WTC11 (cell line): ENCODE measurements around the gene GPD1L. TPM values are rescaled to one million over a fixed set of nuclear protein-coding genes. Genes with fewer than 3 reads are reported as not detected.

ENCODE experiments used
- ATAC-seq: fragments of 200-7000 bp; cut with Tn5 transposase; 2 replicates; pipeline ENCODE4 v1.10.0; 2021; ENCODE audit warnings: mild to moderate bottlenecking, moderate library complexity
- CTCF ChIA-PET: fragments of 300-600 bp; sonication (Branson Sonifier 250); formaldehyde crosslinking; loops from one replicate; lab custom pipeline; 2021; ENCODE audit warnings: antibody characterized with exemption; lab: Charles Lee
- POLR2A ChIA-PET: fragments of 350-600 bp; sonication (Branson Sonifier 250); formaldehyde crosslinking; loops from one replicate; lab custom pipeline; 2021; ENCODE audit warnings: antibody characterized with exemption; lab: Charles Lee
- DNase-seq: peaks from one replicate; pipeline ENCODE4 v3.0.0; 2021; ENCODE audit warnings: low spot score
- H3K27ac Mint-ChIP-seq: 2 replicates; pipeline ENCODE4 v1.8.0; 2021; ENCODE audit warnings: mixed read lengths
- H3K27me3 Mint-ChIP-seq: 2 replicates; pipeline ENCODE4 v1.8.0; 2021; ENCODE audit warnings: low read depth, mild to moderate bottlenecking, moderate library complexity, mixed read lengths
- H3K36me3 Mint-ChIP-seq: 2 replicates; pipeline ENCODE4 v1.8.0; 2021; ENCODE audit warnings: mixed read lengths
- H3K4me1 Mint-ChIP-seq: 2 replicates; pipeline ENCODE4 v1.8.0; 2022; ENCODE audit warnings: mixed read lengths
- H3K4me3 Mint-ChIP-seq: 2 replicates; pipeline ENCODE4 v1.8.0; 2021; ENCODE audit warnings: mild to moderate bottlenecking, moderate library complexity, mixed read lengths
- H3K9me3 Mint-ChIP-seq: 2 replicates; pipeline ENCODE4 v1.8.0; 2021; ENCODE audit warnings: mixed read lengths
- ATF1 ChIP-seq: sonication (generic); formaldehyde crosslinking; IDR thresholded peaks from 2 replicates; pipeline ENCODE4 v1.8.1; 2023; ENCODE audit warnings: mild to moderate bottlenecking, moderate library complexity, missing genetic modification reagents
- CBFB ChIP-seq: sonication (generic); formaldehyde crosslinking; IDR thresholded peaks from 2 replicates; pipeline ENCODE4 v1.8.1; 2022; ENCODE audit warnings: mild to moderate bottlenecking, low read depth, missing genetic modification reagents
- E2F5 ChIP-seq: sonication (generic); formaldehyde crosslinking; IDR thresholded peaks from 2 replicates; pipeline ENCODE4 v1.8.1; 2022; ENCODE audit warnings: mild to moderate bottlenecking, moderate library complexity, missing genetic modification reagents
- EMX1 ChIP-seq: fragments of 250-450 bp; sonication (Bioruptor Pico); IDR thresholded peaks from 2 replicates; pipeline ENCODE4 v1.8.0; 2021; ENCODE audit warnings: mild to moderate bottlenecking
- FOXP1 ChIP-seq: sonication (generic); formaldehyde crosslinking; IDR thresholded peaks from 2 replicates; pipeline ENCODE4 v1.8.0; 2022; ENCODE audit warnings: missing genetic modification reagents, mild to moderate bottlenecking, moderate library complexity, borderline replicate concordance
- GABPB1 ChIP-seq: sonication (generic); formaldehyde crosslinking; IDR thresholded peaks from 2 replicates; pipeline ENCODE4 v1.8.1; 2023; ENCODE audit warnings: mild to moderate bottlenecking, missing genetic modification reagents
- GRHL2 ChIP-seq: fragments of 250-450 bp; sonication (Bioruptor Pico); IDR thresholded peaks from 2 replicates; pipeline ENCODE4 v1.8.0; 2022; ENCODE audit warnings: mild to moderate bottlenecking, moderate library complexity; ENCODE audit not compliant: insufficient replicate concordance, severe bottlenecking
- JUN ChIP-seq: sonication (generic); formaldehyde crosslinking; IDR thresholded peaks from 2 replicates; pipeline ENCODE4 v1.8.0; 2023; ENCODE audit warnings: mild to moderate bottlenecking, missing genetic modification reagents
- MXD4 ChIP-seq: fragments of 250-450 bp; sonication (Bioruptor Pico); IDR thresholded peaks from 2 replicates; pipeline ENCODE4 v1.8.0; 2021; ENCODE audit warnings: mild to moderate bottlenecking, moderate library complexity, borderline replicate concordance
- MYBL2 ChIP-seq: sonication (generic); formaldehyde crosslinking; IDR thresholded peaks from 2 replicates; pipeline ENCODE4 v1.8.1; 2023; ENCODE audit warnings: mild to moderate bottlenecking, moderate library complexity, missing genetic modification reagents
- NFYB ChIP-seq: sonication (generic); formaldehyde crosslinking; conservative IDR thresholded peaks from 2 replicates; pipeline ENCODE4 v1.8.0; 2022; ENCODE audit warnings: low read depth, missing genetic modification reagents
- NR1H2 ChIP-seq: sonication (generic); formaldehyde crosslinking; IDR thresholded peaks from 2 replicates; pipeline ENCODE4 v1.9.0; 2021; ENCODE audit warnings: mild to moderate bottlenecking, moderate library complexity, missing genetic modification reagents
- NR3C1 ChIP-seq: sonication (generic); formaldehyde crosslinking; conservative IDR thresholded peaks from 2 replicates; pipeline ENCODE4 v1.8.1; 2023; ENCODE audit warnings: low read depth, mild to moderate bottlenecking, missing genetic modification reagents
- PRRX2 ChIP-seq: fragments of 250-450 bp; sonication (Bioruptor Pico); IDR thresholded peaks from 2 replicates; pipeline ENCODE4 v1.8.0; 2021; ENCODE audit warnings: mild to moderate bottlenecking
- SMAD4 ChIP-seq: sonication (generic); formaldehyde crosslinking; IDR thresholded peaks from 2 replicates; pipeline ENCODE4 v1.8.0; 2022; ENCODE audit warnings: mild to moderate bottlenecking, missing genetic modification reagents
- TEAD1 ChIP-seq: sonication (generic); formaldehyde crosslinking; IDR thresholded peaks from 2 replicates; pipeline ENCODE4 v1.8.0; 2022; ENCODE audit warnings: mild to moderate bottlenecking, missing genetic modification reagents
- TP53 ChIP-seq: sonication (generic); formaldehyde crosslinking; IDR thresholded peaks from 2 replicates; pipeline ENCODE4 v1.8.1; 2023; ENCODE audit warnings: mild to moderate bottlenecking, missing genetic modification reagents
- ZBTB21 ChIP-seq: sonication (generic); formaldehyde crosslinking; IDR thresholded peaks from 2 replicates; pipeline ENCODE4 v1.8.1; 2023; ENCODE audit warnings: mild to moderate bottlenecking, missing genetic modification reagents, borderline replicate concordance
- ZNF423 ChIP-seq: fragments of 250-450 bp; sonication (Bioruptor Pico); IDR thresholded peaks from 2 replicates; pipeline ENCODE4 v2.1.2; 2022; ENCODE audit warnings: mild to moderate bottlenecking, moderate library complexity
- ZNF671 ChIP-seq: fragments of 250-450 bp; sonication (Bioruptor Pico); IDR thresholded peaks from 2 replicates; pipeline ENCODE4 v1.8.0; 2021; ENCODE audit warnings: mild to moderate bottlenecking
- total RNA-seq: library from RNA; stranded (reverse); gene quantifications from 3 replicates; pipeline ENCODE4 v1.2.3, GENCODE V29; 2021
- TF ChIP-seq, protein P1 (sequence below): sonication (generic); formaldehyde crosslinking; IDR thresholded peaks from 2 replicates; pipeline ENCODE4 v1.8.1; 2022; ENCODE audit warnings: low read depth, mild to moderate bottlenecking, moderate library complexity, missing genetic modification reagents, borderline replicate concordance
- TF ChIP-seq, protein P2 (sequence below): sonication (generic); formaldehyde crosslinking; IDR thresholded peaks from 2 replicates; pipeline ENCODE4 v1.8.0; 2022; ENCODE audit warnings: mild to moderate bottlenecking, missing genetic modification reagents
- TF ChIP-seq, protein P3 (sequence below): sonication (generic); formaldehyde crosslinking; IDR thresholded peaks from 2 replicates; pipeline ENCODE4 v1.8.1; 2023; ENCODE audit warnings: mild to moderate bottlenecking, missing genetic modification reagents, borderline replicate concordance
- TF ChIP-seq, protein P4 (sequence below): sonication (generic); formaldehyde crosslinking; conservative IDR thresholded peaks from 2 replicates; pipeline ENCODE4 v1.8.1; 2023; ENCODE audit warnings: mild to moderate bottlenecking, low read depth, missing genetic modification reagents, moderate library complexity
- TF ChIP-seq, protein P5 (sequence below): sonication (generic); formaldehyde crosslinking; IDR thresholded peaks from 2 replicates; pipeline ENCODE4 v1.8.1; 2023; ENCODE audit warnings: mild to moderate bottlenecking, missing genetic modification reagents, moderate library complexity
- TF ChIP-seq, protein P6 (sequence below): sonication (generic); formaldehyde crosslinking; IDR thresholded peaks from 2 replicates; pipeline ENCODE4 v1.8.0; 2023; ENCODE audit warnings: mild to moderate bottlenecking, missing genetic modification reagents

Gene GPD1L
- total RNA-seq, 1 experiment from 2014 or later, result 5.8 TPM

- ATAC-seq, result no peak
- peak overlapping the region; percentile 12; the same call in 1 of the 2 replicates for H3K27ac Mint-ChIP-seq
- TF ChIP-seq GABPB1 (no peak), SMAD4 (CRISPR knock-in tag) (no peak), NR3C1 (CRISPR knock-in tag) (no peak), EMX1 (CRISPR knock-in tag) (no peak), JUN (no peak), NFYB (CRISPR knock-in tag) (no peak), FOXP1 (CRISPR knock-in tag) (no peak), NR1H2 (no peak), ATF1 (no peak), ZNF671 (CRISPR knock-in tag) (no peak), ZBTB21 (CRISPR knock-in tag) (no peak), MXD4 (no peak), TP53 (CRISPR knock-in tag) (no peak)
- TF ChIP-seq, protein P1, sequence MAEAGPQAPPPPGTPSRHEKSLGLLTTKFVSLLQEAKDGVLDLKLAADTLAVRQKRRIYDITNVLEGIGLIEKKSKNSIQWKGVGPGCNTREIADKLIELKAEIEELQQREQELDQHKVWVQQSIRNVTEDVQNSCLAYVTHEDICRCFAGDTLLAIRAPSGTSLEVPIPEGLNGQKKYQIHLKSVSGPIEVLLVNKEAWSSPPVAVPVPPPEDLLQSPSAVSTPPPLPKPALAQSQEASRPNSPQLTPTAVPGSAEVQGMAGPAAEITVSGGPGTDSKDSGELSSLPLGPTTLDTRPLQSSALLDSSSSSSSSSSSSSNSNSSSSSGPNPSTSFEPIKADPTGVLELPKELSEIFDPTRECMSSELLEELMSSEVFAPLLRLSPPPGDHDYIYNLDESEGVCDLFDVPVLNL (CRISPR knock-in tag), result no peak
- TF ChIP-seq, protein P2, sequence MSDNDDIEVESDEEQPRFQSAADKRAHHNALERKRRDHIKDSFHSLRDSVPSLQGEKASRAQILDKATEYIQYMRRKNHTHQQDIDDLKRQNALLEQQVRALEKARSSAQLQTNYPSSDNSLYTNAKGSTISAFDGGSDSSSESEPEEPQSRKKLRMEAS (CRISPR knock-in tag), result no peak
- TF ChIP-seq, protein P3, sequence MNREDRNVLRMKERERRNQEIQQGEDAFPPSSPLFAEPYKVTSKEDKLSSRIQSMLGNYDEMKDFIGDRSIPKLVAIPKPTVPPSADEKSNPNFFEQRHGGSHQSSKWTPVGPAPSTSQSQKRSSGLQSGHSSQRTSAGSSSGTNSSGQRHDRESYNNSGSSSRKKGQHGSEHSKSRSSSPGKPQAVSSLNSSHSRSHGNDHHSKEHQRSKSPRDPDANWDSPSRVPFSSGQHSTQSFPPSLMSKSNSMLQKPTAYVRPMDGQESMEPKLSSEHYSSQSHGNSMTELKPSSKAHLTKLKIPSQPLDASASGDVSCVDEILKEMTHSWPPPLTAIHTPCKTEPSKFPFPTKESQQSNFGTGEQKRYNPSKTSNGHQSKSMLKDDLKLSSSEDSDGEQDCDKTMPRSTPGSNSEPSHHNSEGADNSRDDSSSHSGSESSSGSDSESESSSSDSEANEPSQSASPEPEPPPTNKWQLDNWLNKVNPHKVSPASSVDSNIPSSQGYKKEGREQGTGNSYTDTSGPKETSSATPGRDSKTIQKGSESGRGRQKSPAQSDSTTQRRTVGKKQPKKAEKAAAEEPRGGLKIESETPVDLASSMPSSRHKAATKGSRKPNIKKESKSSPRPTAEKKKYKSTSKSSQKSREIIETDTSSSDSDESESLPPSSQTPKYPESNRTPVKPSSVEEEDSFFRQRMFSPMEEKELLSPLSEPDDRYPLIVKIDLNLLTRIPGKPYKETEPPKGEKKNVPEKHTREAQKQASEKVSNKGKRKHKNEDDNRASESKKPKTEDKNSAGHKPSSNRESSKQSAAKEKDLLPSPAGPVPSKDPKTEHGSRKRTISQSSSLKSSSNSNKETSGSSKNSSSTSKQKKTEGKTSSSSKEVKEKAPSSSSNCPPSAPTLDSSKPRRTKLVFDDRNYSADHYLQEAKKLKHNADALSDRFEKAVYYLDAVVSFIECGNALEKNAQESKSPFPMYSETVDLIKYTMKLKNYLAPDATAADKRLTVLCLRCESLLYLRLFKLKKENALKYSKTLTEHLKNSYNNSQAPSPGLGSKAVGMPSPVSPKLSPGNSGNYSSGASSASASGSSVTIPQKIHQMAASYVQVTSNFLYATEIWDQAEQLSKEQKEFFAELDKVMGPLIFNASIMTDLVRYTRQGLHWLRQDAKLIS (CRISPR knock-in tag), result no peak
- TF ChIP-seq, all 79 proteins: peak for 0
- Mint-ChIP-seq H3K4me1 (peaks cover 13% of the 10 kb centered on the region), H3K27me3 (no peaks in the 10 kb centered on the region), H3K36me3 (no peaks in the 10 kb centered on the region), H3K9me3 (peaks cover under 1% of the 10 kb centered on the region; the same call in 1 of the 2 replicates), H3K4me3 (no peak overlapping the region)
- DNase-seq, result no peak
- ChIA-PET POLR2A (no interaction called here), CTCF (no interaction called here)
Observed at GRCh38 chr3:32120471-32120870, 14.1 kb downstream of the GPD1L start.

GRCh38 chr3:32121137-32121536 lies 14.7 kb downstream of the GPD1L start:
- ChIA-PET CTCF (no interaction called here), POLR2A (no interaction called here)
- Mint-ChIP-seq H3K4me3 (no peak overlapping the region), H3K27me3 (no peaks in the 10 kb centered on the region), H3K9me3 (no peaks in the 10 kb centered on the region), H3K36me3 (no peaks in the 10 kb centered on the region), H3K27ac (no peak overlapping the region), H3K4me1 (peaks cover 13% of the 10 kb centered on the region)
- DNase-seq, result no peak
- ATAC-seq, result no peak
- TF ChIP-seq MYBL2 (CRISPR knock-in tag) (no peak), GRHL2 (CRISPR knock-in tag) (no peak), E2F5 (CRISPR knock-in tag) (no peak), CBFB (CRISPR knock-in tag) (no peak), PRRX2 (no peak), TEAD1 (CRISPR knock-in tag) (no peak), ZNF423 (no peak)
- TF ChIP-seq, protein P4, sequence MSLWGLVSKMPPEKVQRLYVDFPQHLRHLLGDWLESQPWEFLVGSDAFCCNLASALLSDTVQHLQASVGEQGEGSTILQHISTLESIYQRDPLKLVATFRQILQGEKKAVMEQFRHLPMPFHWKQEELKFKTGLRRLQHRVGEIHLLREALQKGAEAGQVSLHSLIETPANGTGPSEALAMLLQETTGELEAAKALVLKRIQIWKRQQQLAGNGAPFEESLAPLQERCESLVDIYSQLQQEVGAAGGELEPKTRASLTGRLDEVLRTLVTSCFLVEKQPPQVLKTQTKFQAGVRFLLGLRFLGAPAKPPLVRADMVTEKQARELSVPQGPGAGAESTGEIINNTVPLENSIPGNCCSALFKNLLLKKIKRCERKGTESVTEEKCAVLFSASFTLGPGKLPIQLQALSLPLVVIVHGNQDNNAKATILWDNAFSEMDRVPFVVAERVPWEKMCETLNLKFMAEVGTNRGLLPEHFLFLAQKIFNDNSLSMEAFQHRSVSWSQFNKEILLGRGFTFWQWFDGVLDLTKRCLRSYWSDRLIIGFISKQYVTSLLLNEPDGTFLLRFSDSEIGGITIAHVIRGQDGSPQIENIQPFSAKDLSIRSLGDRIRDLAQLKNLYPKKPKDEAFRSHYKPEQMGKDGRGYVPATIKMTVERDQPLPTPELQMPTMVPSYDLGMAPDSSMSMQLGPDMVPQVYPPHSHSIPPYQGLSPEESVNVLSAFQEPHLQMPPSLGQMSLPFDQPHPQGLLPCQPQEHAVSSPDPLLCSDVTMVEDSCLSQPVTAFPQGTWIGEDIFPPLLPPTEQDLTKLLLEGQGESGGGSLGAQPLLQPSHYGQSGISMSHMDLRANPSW (CRISPR knock-in tag), result no peak
- TF ChIP-seq, protein P5, sequence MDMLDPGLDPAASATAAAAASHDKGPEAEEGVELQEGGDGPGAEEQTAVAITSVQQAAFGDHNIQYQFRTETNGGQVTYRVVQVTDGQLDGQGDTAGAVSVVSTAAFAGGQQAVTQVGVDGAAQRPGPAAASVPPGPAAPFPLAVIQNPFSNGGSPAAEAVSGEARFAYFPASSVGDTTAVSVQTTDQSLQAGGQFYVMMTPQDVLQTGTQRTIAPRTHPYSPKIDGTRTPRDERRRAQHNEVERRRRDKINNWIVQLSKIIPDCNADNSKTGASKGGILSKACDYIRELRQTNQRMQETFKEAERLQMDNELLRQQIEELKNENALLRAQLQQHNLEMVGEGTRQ (CRISPR knock-in tag), result no peak
- TF ChIP-seq, protein P6, sequence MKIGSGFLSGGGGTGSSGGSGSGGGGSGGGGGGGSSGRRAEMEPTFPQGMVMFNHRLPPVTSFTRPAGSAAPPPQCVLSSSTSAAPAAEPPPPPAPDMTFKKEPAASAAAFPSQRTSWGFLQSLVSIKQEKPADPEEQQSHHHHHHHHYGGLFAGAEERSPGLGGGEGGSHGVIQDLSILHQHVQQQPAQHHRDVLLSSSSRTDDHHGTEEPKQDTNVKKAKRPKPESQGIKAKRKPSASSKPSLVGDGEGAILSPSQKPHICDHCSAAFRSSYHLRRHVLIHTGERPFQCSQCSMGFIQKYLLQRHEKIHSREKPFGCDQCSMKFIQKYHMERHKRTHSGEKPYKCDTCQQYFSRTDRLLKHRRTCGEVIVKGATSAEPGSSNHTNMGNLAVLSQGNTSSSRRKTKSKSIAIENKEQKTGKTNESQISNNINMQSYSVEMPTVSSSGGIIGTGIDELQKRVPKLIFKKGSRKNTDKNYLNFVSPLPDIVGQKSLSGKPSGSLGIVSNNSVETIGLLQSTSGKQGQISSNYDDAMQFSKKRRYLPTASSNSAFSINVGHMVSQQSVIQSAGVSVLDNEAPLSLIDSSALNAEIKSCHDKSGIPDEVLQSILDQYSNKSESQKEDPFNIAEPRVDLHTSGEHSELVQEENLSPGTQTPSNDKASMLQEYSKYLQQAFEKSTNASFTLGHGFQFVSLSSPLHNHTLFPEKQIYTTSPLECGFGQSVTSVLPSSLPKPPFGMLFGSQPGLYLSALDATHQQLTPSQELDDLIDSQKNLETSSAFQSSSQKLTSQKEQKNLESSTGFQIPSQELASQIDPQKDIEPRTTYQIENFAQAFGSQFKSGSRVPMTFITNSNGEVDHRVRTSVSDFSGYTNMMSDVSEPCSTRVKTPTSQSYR, result no peak
